GM10847 (cell line): ENCODE measurements around the gene ARSI.

Source experiments
- POLR2A ChIP-seq: IDR thresholded peaks from 2 replicates; pipeline ENCODE4 v1.6.1; 2011; ENCODE audit not compliant: insufficient read length; ENCODE audit errors: extremely low read depth

Gene ARSI

DNA sequence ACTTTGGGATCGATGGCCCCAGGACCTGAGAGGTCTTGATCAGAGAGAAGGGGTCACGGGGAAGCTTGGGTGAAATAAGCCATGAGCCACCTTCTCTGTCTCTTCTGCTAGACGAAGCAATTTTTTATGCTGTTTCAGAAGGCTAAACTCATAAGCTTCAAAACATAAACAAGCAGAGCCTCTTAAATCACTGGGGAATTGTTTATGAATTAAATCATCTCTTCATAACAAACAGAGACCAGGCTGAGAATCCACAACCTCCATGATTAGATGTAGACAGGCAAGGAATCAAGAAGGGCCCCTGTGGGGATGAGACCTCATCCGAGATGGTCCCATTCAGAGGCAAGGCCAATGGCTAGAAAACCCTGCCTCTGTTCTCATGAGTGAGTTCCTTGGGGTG lies 33.1 kb upstream of the ARSI start:
- no peak for TF ChIP-seq POLR2A

DNA sequence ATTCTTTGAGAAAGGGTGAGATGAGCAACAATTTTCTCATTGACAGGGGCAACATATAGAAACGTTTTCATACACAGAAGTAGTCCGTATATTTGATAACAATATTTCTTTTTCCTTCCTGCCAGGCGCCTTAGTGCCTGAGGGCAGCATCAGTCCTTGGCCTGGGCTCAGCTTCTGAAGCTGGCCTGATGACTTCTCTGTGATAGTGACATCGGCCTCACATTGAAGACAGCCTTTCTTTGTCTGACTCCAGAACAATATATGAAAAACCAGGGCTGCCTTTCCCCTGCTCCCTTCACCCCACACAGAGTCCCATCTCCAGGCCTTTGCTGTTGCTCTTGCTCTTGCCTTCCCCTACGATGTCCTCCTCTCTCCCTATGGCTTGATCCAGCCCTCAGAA lies 30.7 kb upstream of the ARSI start:
- TF ChIP-seq POLR2A, result no peak

DNA sequence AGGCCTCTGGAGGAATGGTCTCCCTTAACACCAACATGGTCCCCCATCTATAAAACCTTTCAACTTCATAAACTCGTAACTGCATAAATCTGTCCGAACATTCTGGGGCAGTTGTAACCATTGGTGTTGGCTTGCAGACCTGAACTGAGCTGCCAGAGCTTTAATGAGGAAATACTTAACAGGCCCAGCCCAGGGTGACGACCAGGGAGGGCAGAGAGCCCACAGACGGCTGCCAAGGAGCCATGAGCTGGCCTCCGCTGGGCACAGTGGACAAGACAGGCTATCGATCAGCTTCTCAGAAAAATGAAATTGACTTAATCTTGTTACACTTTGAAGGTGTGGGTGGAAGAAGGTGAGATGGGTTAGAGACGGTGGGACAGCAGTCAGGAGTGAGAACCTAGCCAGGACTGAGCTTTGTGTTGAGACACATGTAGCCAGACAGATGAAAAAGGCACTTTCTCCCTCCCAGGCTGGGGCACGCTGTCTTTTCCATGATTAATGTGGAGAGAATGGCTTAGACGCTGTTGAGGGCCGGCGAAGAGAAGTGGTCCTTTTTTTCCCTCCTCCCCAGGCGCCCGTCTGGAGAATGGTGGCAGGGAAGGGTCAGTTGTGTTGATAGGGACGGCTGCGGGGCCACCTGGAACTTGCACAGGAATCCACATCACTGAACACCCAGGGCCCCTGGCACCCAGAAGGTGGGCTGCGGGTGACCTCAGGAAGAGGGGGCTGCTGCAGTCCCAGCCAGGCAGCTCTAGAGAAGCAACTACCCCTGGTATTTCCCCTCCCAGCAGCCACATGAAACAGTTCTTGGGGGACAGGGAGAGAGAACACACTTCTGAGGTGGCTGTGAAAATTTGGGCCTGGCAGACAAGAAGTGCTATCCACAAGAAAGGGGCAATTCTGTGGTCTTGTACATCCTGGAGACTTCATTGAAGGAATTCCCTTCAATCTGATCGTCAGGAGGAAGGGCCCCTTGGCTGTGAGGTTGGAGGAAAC lies 27.5 kb upstream of the ARSI start:
- TF ChIP-seq POLR2A, result no peak

DNA sequence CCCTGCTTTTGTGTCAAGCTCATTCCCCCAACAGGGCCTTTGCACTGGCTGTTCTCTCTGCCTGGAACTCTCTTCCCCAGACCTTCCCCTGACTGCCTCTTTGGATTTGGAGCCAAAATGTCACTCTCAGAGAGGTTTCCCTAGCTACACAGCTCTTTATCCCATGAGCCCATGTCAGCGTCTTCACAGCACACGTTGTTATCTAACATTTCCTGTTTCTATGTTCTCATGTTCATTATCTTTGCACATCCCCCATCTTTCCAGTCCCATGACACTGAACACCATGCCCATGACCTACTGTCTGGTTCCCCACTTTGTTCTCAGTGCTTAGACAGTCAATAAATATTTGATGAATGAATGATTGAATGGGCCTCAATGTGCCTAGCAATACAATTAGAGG lies 26.3 kb upstream of the ARSI start:
- TF ChIP-seq POLR2A, result no peak

DNA sequence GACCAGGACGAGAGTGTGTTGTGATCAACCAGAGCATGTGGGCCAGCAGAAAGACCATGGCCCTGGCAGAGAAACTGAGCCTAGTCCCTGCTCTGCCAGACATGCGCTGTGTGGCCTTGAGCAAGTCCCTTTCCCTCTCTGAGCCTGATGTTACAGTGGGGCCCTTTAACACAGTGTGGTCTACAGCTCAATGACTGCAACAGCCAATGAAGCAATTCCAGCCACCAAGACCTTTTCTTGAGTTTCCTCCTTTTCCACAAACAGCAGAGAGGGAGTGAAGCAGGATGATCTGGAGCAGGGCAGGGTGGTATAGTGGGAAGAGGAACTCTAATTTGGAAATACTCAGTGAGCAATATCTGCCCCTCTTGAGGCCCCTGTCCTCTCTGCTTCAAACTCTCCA lies 25.8 kb upstream of the ARSI start:
- no peak for TF ChIP-seq POLR2A

DNA sequence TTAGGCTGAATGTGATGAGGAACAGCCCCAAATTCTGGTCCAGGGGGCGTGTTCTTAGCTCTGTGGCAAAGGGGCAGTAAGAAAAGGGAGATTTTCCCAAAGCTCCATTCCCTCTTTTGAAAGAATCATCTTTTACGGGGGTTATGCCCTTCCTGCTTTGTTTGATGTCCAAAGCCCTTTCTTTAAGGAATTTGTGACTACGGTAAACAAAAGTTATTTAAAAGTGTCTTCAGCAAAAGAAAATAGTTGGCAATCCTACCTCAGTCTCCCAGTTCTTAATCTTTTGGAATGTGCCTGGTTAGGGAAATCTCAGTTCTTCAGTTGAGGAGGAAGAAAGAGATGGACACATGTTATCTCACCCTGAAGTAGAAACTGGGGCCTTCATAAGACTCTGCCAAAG lies 24.4 kb upstream of the ARSI start:
- no peak for TF ChIP-seq POLR2A

DNA sequence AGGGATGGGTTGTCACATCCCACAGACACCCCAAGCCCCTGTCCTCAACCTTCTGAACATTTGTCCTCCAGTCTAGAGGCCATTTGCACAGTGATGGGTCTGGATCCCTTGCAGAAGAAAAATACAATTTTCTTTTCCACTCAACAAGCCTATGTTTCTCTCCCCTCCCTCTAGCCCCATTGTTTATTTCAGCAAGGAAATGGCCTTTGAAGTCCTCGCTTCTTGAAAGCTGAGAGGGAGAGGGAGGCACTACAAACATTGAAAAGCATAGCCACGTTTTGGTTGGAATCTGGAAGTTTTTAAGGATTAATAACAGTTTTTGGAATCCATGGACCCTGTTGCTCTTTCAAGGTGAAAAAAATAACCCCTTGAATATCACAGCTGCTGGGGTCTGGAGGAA lies 24.0 kb upstream of the ARSI start:
- no peak for TF ChIP-seq POLR2A

DNA sequence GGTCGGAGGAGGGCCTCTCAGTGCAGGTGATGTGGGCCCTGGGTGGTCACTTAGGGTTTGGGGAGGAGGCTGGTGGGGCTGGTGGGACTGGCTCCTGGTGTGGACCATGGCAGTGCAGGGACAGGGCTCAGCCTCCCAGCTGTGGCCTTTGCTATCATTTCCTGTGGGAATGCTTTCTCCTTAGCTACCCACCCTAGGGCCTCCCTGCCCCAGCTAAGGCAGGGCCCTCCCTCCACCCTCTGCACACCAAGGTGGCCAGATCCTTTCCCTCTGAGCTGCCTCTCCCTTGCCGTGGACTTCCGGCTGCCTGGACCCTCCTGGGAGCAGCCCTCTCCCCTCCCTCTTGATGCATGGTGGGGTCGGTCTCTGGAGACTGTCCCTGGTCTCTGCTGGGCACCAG lies 22.7 kb upstream of the ARSI start:
- no peak for TF ChIP-seq POLR2A

DNA sequence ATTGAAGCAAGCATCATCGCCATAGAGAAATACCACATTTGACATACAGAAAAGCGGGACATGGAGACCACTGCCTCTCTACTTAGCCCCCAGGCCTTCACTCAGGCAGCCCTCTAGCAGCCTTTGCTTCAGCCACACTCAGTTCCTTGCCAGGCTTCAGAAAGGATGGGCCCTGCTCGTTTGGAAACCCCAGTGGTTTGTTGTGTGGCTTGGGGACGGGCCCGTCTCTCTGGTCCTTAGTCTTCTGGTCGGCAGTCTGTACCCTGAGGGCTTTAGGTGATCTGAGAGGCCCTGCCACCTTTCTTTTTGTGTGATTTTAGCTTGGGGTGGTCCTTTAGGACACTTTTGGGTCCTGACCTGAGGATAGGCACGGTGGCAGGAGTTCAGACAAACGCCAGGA lies 21.1 kb upstream of the ARSI start:
- no peak for TF ChIP-seq POLR2A

DNA sequence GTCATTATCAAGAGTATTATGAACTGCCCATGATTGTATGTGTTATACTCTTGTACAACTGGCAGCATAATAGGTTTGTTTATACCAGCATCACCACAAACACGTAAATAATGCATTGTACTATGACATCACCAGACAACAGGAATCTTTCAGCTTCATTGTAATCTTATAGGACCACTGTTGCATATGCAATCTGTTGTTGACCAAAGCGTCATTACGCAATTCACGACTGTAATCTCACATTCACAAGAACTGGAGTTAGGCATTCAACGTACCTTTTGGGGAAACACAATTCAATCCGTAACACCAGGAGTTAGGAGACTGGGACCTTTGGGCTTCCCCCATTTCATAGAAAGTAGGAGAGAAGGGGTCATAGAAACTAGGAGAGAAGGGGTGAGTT lies 20.4 kb upstream of the ARSI start:
- no peak for TF ChIP-seq POLR2A

DNA sequence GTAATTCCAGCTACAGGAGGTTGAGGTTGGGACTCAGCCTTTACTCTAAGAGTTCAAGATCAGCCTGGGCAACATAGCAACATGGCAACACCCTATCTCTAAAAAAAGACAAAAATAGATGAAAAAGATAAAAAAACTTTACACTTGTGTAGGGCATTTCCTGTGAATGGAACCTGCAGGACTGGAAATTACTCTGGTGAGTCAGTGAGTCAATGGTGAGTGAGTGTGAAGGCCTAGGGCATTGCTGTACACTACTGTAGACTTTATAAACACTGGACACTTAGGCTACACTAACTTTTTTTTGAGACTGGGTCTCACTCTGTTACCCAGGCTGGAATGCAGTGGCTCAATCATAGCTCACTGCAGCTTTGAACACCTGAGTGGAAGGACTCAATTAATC lies 19.5 kb upstream of the ARSI start:
- TF ChIP-seq POLR2A, result no peak

DNA sequence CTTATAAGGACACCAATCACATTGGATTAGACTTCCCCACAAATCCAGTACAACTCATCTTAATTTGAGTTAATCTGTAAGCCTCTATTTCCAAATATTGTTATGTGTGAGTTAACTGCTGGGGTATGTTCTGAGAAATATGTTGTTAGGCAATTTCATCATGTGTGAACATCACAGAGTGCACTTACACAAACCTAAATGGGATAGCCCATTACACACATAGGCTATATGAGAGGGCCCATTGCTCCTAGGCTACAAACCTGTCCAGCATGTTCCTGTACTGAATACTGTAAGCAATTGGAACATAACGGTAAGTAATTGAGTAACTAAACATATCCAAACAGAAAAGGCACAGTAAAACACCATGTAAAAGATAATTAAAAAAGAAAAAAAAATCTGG lies 19.1 kb upstream of the ARSI start:
- TF ChIP-seq POLR2A, result no peak

DNA sequence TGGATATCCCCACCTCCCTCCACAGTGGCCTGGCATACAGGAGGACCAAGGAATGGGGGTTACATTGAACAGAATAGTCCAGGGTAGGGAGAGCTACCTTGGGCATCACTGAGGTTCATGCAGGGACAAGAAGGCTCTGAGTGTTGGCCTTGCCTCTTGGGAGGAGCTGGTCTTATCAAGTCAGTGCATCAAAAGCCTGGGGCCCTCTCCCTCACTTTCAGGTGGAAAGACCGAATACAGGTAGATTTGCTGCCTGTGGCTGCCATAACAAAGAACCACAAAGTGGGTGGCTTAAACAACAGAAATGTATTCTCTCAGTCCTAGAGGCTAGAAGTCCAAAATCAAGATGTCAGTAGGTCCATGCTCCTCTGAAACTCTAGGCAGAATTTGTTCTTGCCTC lies 18.5 kb upstream of the ARSI start:
- TF ChIP-seq POLR2A, result no peak

DNA sequence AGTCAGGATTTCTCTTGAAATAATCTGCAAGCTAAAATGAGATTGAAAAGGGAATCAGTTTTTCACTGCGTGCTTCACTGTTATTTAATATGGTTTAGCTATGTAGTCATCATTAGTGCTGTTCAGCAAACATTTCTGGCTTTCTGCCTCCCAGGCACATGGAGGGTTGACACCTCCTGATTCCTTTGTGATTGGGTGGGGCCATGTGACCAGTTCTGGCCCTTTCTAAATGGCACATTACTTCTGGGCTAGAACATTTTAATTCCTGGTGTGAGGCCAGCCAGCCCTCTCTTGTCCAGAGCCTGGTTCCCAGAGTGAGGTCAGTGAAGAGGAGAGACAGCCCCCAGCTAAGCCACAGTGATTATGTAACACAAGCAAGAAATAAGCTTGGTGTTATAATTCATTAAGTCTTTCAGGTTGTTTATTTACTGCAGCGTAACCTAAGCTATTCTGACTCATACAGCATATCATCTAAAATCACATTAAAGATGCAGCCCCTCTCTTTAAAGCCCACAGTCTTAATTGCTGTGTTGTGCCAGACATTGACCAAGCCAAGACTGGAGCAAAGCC lies 17.4 kb upstream of the ARSI start:
- no peak for TF ChIP-seq POLR2A

DNA sequence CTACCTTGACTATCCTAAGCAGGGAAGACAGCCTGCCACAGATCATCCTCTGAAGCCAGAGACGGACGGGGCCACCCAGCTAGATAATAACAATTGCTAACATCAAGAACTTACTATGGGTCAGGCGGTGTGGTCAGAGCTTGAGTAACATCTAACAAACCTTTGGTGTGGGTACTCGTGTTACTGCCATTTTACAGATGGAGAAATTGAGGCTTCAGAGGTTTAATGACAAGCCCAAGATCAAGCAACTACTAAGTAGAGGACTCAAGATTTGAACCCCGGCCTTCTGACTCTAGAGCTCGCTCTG lies 16.7 kb upstream of the ARSI start:
- no peak for TF ChIP-seq POLR2A

DNA sequence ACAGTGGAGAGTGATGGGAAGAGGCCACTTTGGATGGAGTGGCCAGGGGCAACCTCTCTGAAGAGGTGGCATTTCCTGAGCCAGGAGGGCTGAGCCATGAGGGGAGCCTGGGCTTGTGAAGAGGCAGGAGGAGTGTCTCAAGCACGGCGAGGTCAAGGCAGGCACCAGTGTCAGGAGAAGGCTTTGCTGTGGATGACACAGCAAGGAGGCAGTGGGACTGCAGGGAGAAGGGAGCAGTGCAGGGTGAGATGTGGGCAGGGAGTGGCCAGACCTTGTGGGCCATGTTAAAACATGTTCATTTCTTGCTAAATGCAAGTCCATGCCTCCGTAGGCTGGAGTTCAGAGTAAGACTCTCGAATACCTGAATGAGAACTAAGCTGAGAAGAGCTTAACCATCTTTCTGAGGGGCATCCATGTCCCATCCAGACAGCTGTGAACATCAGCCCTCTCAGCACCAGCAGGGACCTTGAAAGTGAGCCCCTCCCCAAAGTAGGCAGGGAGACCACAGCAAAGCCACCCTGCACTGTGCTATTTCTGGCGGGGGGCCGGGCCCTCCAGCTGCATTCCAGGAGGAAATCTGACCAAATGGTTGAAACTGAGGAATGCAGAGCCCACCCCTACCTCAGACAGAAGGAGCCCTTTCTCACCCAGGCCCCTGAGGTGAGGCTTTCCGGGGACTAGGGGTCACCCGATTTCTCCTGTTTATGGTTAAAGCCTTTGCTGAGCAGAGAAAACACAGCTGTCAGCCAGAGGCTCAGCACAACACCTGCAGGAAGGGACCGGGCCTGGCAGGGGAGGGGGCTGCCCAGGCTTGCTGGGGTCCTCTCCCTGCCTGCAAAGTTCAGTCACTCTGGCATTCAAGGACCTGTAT lies 16.1 kb upstream of the ARSI start:
- TF ChIP-seq POLR2A, result no peak
